IPS-NIHi11 (cell line): Measurements from ENCODE around the gene ACAA2.
"Not testable (repeated sequence)": the region's sequence is repeated elsewhere in the genome, so short reads cannot be mapped to it uniquely, and the experiment has no call there.

ENCODE experiments used
- DNase-seq: peaks from one replicate; pipeline ENCODE4 v3.0.0; 2012; ENCODE audit warnings: mixed read lengths, low spot score

Gene ACAA2

GRCh38 chr18:49811151-49811938 lies 2.0 kb downstream of the ACAA2 start:
- no peak for DNase-seq

GRCh38 chr18:49808553-49809191 lies 4.7 kb downstream of the ACAA2 start:
- DNase-seq = not testable (repeated sequence)

GRCh38 chr18:49804096-49804495 lies 9.2 kb downstream of the ACAA2 start:
- no peak for DNase-seq

- no peak for DNase-seq
These were observed 10.7 kb downstream of the ACAA2 start for GRCh38 chr18:49802623-49803022.

- DNase-seq = not testable (repeated sequence)
These were observed 12.8 kb downstream of the ACAA2 start for GRCh38 chr18:49800491-49800890.

GRCh38 chr18:49799806-49800205 lies 13.5 kb downstream of the ACAA2 start:
- DNase-seq = not testable (repeated sequence)

GRCh38 chr18:49798001-49798400 lies 15.3 kb downstream of the ACAA2 start:
- DNase-seq = no peak

- no peak for DNase-seq
These were observed 17.5 kb downstream of the ACAA2 start for GRCh38 chr18:49795612-49796552.

- no peak for DNase-seq
These were observed 18.6 kb downstream of the ACAA2 start for GRCh38 chr18:49794743-49795142.

- DNase-seq = not testable (repeated sequence)
These were observed 23.7 kb downstream of the ACAA2 start for GRCh38 chr18:49789560-49790134.

- DNase-seq = no peak
These were observed 24.9 kb downstream of the ACAA2 start for GRCh38 chr18:49788327-49788898.

- no peak for DNase-seq
These were observed 27.2 kb downstream of the ACAA2 start for GRCh38 chr18:49786019-49786720.

- no peak for DNase-seq
These were observed 28.7 kb downstream of the ACAA2 start for GRCh38 chr18:49784427-49785185.

GRCh38 chr18:49783631-49784030 lies 29.7 kb downstream of the ACAA2 start:
- not testable (repeated sequence) for DNase-seq

- no peak for DNase-seq
These were observed 34.4 kb downstream of the ACAA2 start for GRCh38 chr18:49778826-49779465.

GRCh38 chr18:49769047-49769728 lies 44.1 kb downstream of the ACAA2 start:
- no peak for DNase-seq

GRCh38 chr18:49768051-49768391 lies 45.3 kb downstream of the ACAA2 start:
- DNase-seq = peak; percentile 74

- no peak for DNase-seq
These were observed 46.0 kb downstream of the ACAA2 start for GRCh38 chr18:49767111-49768050.
